Erythroblast (primary cell): ENCODE results near the gene PTN.
"Not testable (repeated sequence)": the region's sequence is repeated elsewhere in the genome, so short reads cannot be mapped to it uniquely, and the experiment has no call there.

Source experiments
- GATA1 ChIP-seq: IDR thresholded peaks from 2 replicates; pipeline ENCODE4 v1.6.1; 2011; ENCODE audit warnings: low read depth, mild to moderate bottlenecking, control low read depth, low read length, moderate library complexity
- POLR2A ChIP-seq: IDR thresholded peaks from 2 replicates; pipeline ENCODE4 v1.6.1; 2011; ENCODE audit warnings: mild to moderate bottlenecking, low read length

GRCh38 chr7:137181619-137182018 is 161.9 kb downstream of the PTN start:
- not testable (repeated sequence) for TF ChIP-seq POLR2A, GATA1
